K562 (cell line): ENCODE measurements around the gene NRP1. TPM values are rescaled to one million over a fixed set of nuclear protein-coding genes. Genes with fewer than 3 reads are reported as not detected.

ENCODE experiments used
- ATAC-seq: fragments of 200-7000 bp; cut with Tn5 transposase; 3 replicates; pipeline ENCODE4 v1.9.1; 2020; ENCODE audit warnings: moderate library complexity
- BruUV-seq: library from RNA; stranded (reverse); fragments of 400-500 nt; replicated peaks from 2 replicates; lab custom pipeline; 2021; lab: Mats Ljungman, UMichigan
- CTCF ChIA-PET: fragments of 300-600 bp; formaldehyde crosslinking; extraction: SDS; loops from one replicate; lab custom pipeline; 2021; ENCODE audit warnings: low intra/inter-chr PET ratio; lab: Yijun Ruan, JAX
- POLR2A ChIA-PET: fragments of 300-600, 350-650 bp; sonication (Branson Sonifier 250); formaldehyde crosslinking; extraction: SDS; loops from one replicate; lab custom pipeline; 2021; ENCODE audit warnings: antibody characterized with exemption, inconsistent platforms; lab: Yijun Ruan, JAX
- DNase-seq, 4 experiments: peaks; one replicate each; pipeline versions ENCODE4 v3.0.0 to v3.0.0-alpha.2; 2011 to 2018; ENCODE audit warnings: low spot score in 3 of 4, mixed read lengths in 3 of 4; ENCODE audit errors: extremely low read depth in 1 of 4
- FAIRE-seq: peaks from 2 replicates; lab custom pipeline; 2011; peaks lifted over from hg19 to GRCh38; lab: Jason Lieb, UNC
- H2AFZ ChIP-seq: 2 replicates; pipeline ENCODE4 v1.6.0; 2011; ENCODE audit warnings: low read depth, low read length, control low read depth, inconsistent platforms
- H3K27ac ChIP-seq: fragments of 200-600 bp; 3 replicates; pipeline ENCODE4 v1.8.0; 2011; ENCODE audit warnings: low read depth, mild to moderate bottlenecking, control low read depth, inconsistent platforms, low read length, moderate library complexity, mixed read lengths; ENCODE audit errors: extremely low read depth
- H3K27me3 ChIP-seq, 2 experiments: fragments of 300-600 bp in 1 of 2; 2 replicates in 1 of 2; 3 replicates in 1 of 2; pipeline versions ENCODE4 v1.6.0 to v1.8.0; 2011; ENCODE audit warnings: inconsistent platforms in 2 of 2, low read length in 2 of 2, mild to moderate bottlenecking in 1 of 2, mixed read lengths in 1 of 2, moderate library complexity in 1 of 2; ENCODE audit not compliant: control insufficient read depth in 2 of 2, insufficient read depth in 2 of 2
- H3K36me3 ChIP-seq: fragments of 300-600 bp; 3 replicates; pipeline ENCODE4 v1.8.0; 2011; ENCODE audit warnings: mild to moderate bottlenecking, low read length, inconsistent platforms; ENCODE audit not compliant: control insufficient read depth, insufficient read depth
- H3K4me1 ChIP-seq, 2 experiments: fragments of 200-600 bp in 1 of 2; replicated peaks in 1 of 2; 2 replicates in 1 of 2; 3 replicates in 1 of 2; pipeline versions ENCODE4 v1.5.1 to v1.8.0; 2011; ENCODE audit warnings: inconsistent platforms in 2 of 2, low read length in 2 of 2, mild to moderate bottlenecking in 1 of 2, mixed read lengths in 1 of 2, moderate library complexity in 1 of 2; ENCODE audit not compliant: control insufficient read depth in 2 of 2, insufficient read depth in 2 of 2
- H3K4me2 ChIP-seq: 2 replicates; pipeline ENCODE4 v1.6.1; 2011; ENCODE audit warnings: low read length, control low read depth, inconsistent platforms, mixed read lengths; ENCODE audit not compliant: insufficient read depth
- H3K4me3 ChIP-seq: fragments of 200-600 bp; sonication (generic), shearing (Covaris generic); 2 replicates; pipeline ENCODE4 v1.5.1; 2016; ENCODE audit warnings: control low read depth, inconsistent platforms
- H3K79me2 ChIP-seq: fragments of 200-600 bp; 3 replicates; pipeline ENCODE4 v1.8.0; 2011; ENCODE audit warnings: low read length, inconsistent platforms; ENCODE audit not compliant: control insufficient read depth, insufficient read depth
- H3K9ac ChIP-seq, 2 experiments: 2 replicates each; pipeline versions ENCODE4 v1.6.0 to v1.6.1; 2011; ENCODE audit warnings: low read depth in 2 of 2, low read length in 2 of 2, control low read depth in 1 of 2, inconsistent platforms in 1 of 2, mild to moderate bottlenecking in 1 of 2, mixed read lengths in 1 of 2; ENCODE audit not compliant: insufficient read depth in 1 of 2
- H3K9me1 ChIP-seq: one replicate; pipeline ENCODE4 v1.6.0; 2011; ENCODE audit warnings: inconsistent platforms, mild to moderate bottlenecking, low read length, moderate library complexity; ENCODE audit not compliant: control insufficient read depth, insufficient read depth
- H3K9me3 ChIP-seq: replicated peaks from 2 replicates; pipeline ENCODE4 v1.5.1; 2011; ENCODE audit warnings: low read depth, low read length, inconsistent platforms; ENCODE audit not compliant: control insufficient read depth, insufficient read depth
- H4K20me1 ChIP-seq: replicated peaks from 2 replicates; pipeline ENCODE4 v1.6.1; 2011; ENCODE audit warnings: low read length, inconsistent platforms, mixed read lengths; ENCODE audit not compliant: control insufficient read depth, insufficient read depth
- CCAR2 ChIP-seq: fragments of 200-400 bp; formaldehyde crosslinking; IDR thresholded peaks from 2 replicates; pipeline ENCODE4 v1.6.1; 2017; ENCODE audit warnings: mild to moderate bottlenecking, low read depth, low read length
- FOXM1 ChIP-seq, 2 experiments: fragments of 450-650 bp in 1 of 2; sonication (generic) in 1 of 2; formaldehyde crosslinking in 1 of 2; IDR thresholded peaks; 2 replicates each; pipeline versions ENCODE4 v1.6.1 to v1.9.0; 2017 to 2022; ENCODE audit warnings: low read depth in 2 of 2, mild to moderate bottlenecking in 2 of 2, missing genetic modification reagents in 1 of 2, moderate library complexity in 1 of 2
- NONO ChIP-seq, 2 experiments: fragments of 200-400 bp in 1 of 2; fragments of 450-650 bp in 1 of 2; formaldehyde crosslinking in 1 of 2; IDR thresholded peaks; 2 replicates each; pipeline ENCODE4 v1.6.1; 2017; ENCODE audit warnings: low read depth in 2 of 2, mild to moderate bottlenecking in 2 of 2, moderate library complexity in 2 of 2, low read length in 1 of 2
- TSC22D4 ChIP-seq: fragments of 450-650 bp; IDR thresholded peaks from 2 replicates; pipeline ENCODE4 v1.6.1; 2016; ENCODE audit warnings: missing genetic modification characterization, missing biosample characterization, control low read depth
- ZNF644 ChIP-seq: fragments of 200-800 bp; sonication (Bioruptor generic); IDR thresholded peaks from 2 replicates; pipeline ENCODE4 v1.6.1; 2016; ENCODE audit warnings: low read depth, missing genetic modification characterization, missing compliant biosample characterization
- WGBS: fragments of 100-300 bp; shearing (Covaris generic); methylation state at CpG from one replicate; pipeline ENCODE4 v1.1.6; 2016; ENCODE audit warnings: low coverage, mixed read lengths; ENCODE audit not compliant: insufficient coverage; ENCODE audit errors: missing lambda C conversion rate; 5-methylcytosine and 5-hydroxymethylcytosine counted together
- in situ Hi-C: fragments of 300-500 bp; cut with MboI; formaldehyde crosslinking; loops from 4 replicates; pipeline ENCODE4 v1.15.0; 2018; ENCODE audit warnings: inconsistent platforms, mixed read lengths
- intact Hi-C: fragments of 100-400 bp; cut with micrococcal nuclease; formaldehyde crosslinking; loops from 2 replicates; pipeline ENCODE4 v1.14.2; 2022
- polyA plus RNA-seq, 8 experiments: library from polyadenylated mRNA; depleted of rRNA in 4 of 8; stranded (reverse) in 5 of 8; unstranded in 3 of 8; fragments of >200 nt; fragmentation: Nextera tagmentation in 2 of 8; fragmentation: Illumina TruSeq in 1 of 8; extraction: Ambion mirVana in 2 of 8; extraction: Trizol in 1 of 8; gene quantifications; 2 replicates each; pipeline versions ENCODE4 v1.2.1 to v1.2.3, GENCODE V29; 2011 to 2014; ENCODE audit warnings: inconsistent platforms in 1 of 8, missing spikeins in 1 of 8
- total RNA-seq, 7 experiments: library from RNA; depleted of rRNA in 6 of 7; stranded (reverse); fragments of >200 nt in 6 of 7; fragmentation: Illumina TruSeq in 2 of 7; extraction: Trizol in 2 of 7; gene quantifications; 2 replicates each; pipeline versions ENCODE4 v1.2.1 to v1.2.3, GENCODE V29; 2011 to 2021; ENCODE audit warnings: low replicate concordance in 1 of 7

NRP1 gene
- total and polyA plus RNA-seq, 9 of the 15 experiments (the other 6 are each of a cell fraction or from before 2014, with no cell fraction given): 0.01 to 0.38 (median 0.04) TPM; not detected in 5

GRCh38 chr10:33332183-33333065 lies 2.0 kb downstream of the NRP1 start:
- H3K9ac ChIP-seq: no peak overlapping the region
- H2AFZ ChIP-seq: no peak overlapping the region
- POLR2A ChIA-PET: interaction anchor here (0.9 to 1.1 kb wide), 2 partner anchors 9 to 11 kb away, joined by 3 to 4 read pairs; no protein-coding TSS in a partner anchor
- no peak overlapping the region for H3K4me3 ChIP-seq
- DNase-seq: no peak
- no peaks in the 10 kb centered on the region for H3K79me2 ChIP-seq
- no peak for ATAC-seq
- H3K4me1 ChIP-seq: peaks cover 0 to 11% of the 10 kb centered on the region in 2 experiments; a peak in 2 of 5 replicates
- no peak overlapping the region for H3K27ac ChIP-seq
- TF ChIP-seq ZNF644 (no peak), CCAR2 (no peak), FOXM1 (IDR thresholded peaks at IDR 0.05; ENCODE audit: low read depth) (no peak), FOXM1 (CRISPR knock-in tag; IDR thresholded peaks at IDR 0.05; ENCODE audit: low read depth) (no peak), TSC22D4 (no peak), NONO (IDR thresholded peaks at IDR 0.05; ENCODE audit: low read depth in 2 of 2, low read length in 1 of 2) (no peak)
- CTCF ChIA-PET: no interaction called here
- no peak for FAIRE-seq
- in situ Hi-C loops (loop anchor here (10.0 to 25.0 kb wide), 2 partner anchors 1180 to 1302 kb away; no protein-coding TSS in a partner anchor), intact Hi-C loops (no loop called here)
- H4K20me1 ChIP-seq: no peaks in the 10 kb centered on the region
- no TSS peak for BruUV-seq
- no peaks in the 10 kb centered on the region for H3K9me1 ChIP-seq
- no peaks in the 10 kb centered on the region for H3K9me3 ChIP-seq
- H3K36me3 ChIP-seq: no peaks in the 10 kb centered on the region
- H3K4me2 ChIP-seq: no peak overlapping the region
- WGBS: 2% methylated on average over 5 of the region's 5 CpGs
- H3K27me3 ChIP-seq: peaks cover 8 to 35% of the 10 kb centered on the region in 2 experiments; a peak in 3 of 5 replicates
